CD14-positive monocyte (primary cell): ENCODE results near the gene MPDZ. TPM values are rescaled to one million over a fixed set of nuclear protein-coding genes. Genes with fewer than 3 reads are reported as not detected.

Experiments
- DNase-seq, 3 donors: peaks; one replicate each; pipeline ENCODE4 v3.0.0-alpha.2; 2011 to 2022
- H2AFZ ChIP-seq: 2 replicates; pipeline ENCODE4 v1.6.0; 2012; ENCODE audit warnings: mild to moderate bottlenecking, low read depth, low read length, inconsistent platforms; ENCODE audit not compliant: insufficient read depth, poor library complexity, severe bottlenecking
- H3K27ac ChIP-seq, 2 donors: 1 replicate in 1 of 2; 2 replicates in 1 of 2; pipeline ENCODE4 v1.5.1; 2012 to 2013; ENCODE audit warnings: low read length in 2 of 2, control low read depth in 1 of 2, inconsistent platforms in 1 of 2, low read depth in 1 of 2, mild to moderate bottlenecking in 1 of 2
- H3K27me3 ChIP-seq, 2 donors: one replicate each; pipeline versions ENCODE4 v1.6.0 to v1.6.1; 2011 to 2013; ENCODE audit warnings: low read length in 2 of 2; ENCODE audit not compliant: control insufficient read depth in 2 of 2, insufficient read depth in 2 of 2
- H3K36me3 ChIP-seq, 2 donors: replicated peaks in 1 of 2; 1 replicate in 1 of 2; 2 replicates in 1 of 2; pipeline versions ENCODE4 v1.5.1 to v1.6.1; 2012 to 2013; ENCODE audit warnings: low read length in 2 of 2, control low read depth in 1 of 2, inconsistent platforms in 1 of 2, mild to moderate bottlenecking in 1 of 2; ENCODE audit not compliant: insufficient read depth in 2 of 2, control insufficient read depth in 1 of 2
- H3K4me1 ChIP-seq, 2 donors: 1 replicate in 1 of 2; 2 replicates in 1 of 2; pipeline versions ENCODE4 v1.5.1 to v1.6.1; 2012 to 2013; ENCODE audit warnings: low read length in 2 of 2, control low read depth in 1 of 2, inconsistent platforms in 1 of 2, mild to moderate bottlenecking in 1 of 2, moderate library complexity in 1 of 2; ENCODE audit not compliant: insufficient read depth in 2 of 2, control insufficient read depth in 1 of 2
- H3K4me2 ChIP-seq: replicated peaks from 2 replicates; pipeline ENCODE3; 2012; ENCODE audit warnings: low read length, moderate library complexity, mild to moderate bottlenecking; ENCODE audit not compliant: poor library complexity, severe bottlenecking; ENCODE audit errors: extremely low read depth
- H3K4me3 ChIP-seq, 3 experiments: fragments of 200-600 bp in 1 of 3; sonication (generic) in 1 of 3; replicated peaks in 1 of 3; 1 replicate in 2 of 3; 2 replicates in 1 of 3; pipeline ENCODE4 v1.5.1; 2011 to 2013; ENCODE audit warnings: low read length in 3 of 3, mild to moderate bottlenecking in 3 of 3, control low read depth in 2 of 3, low read depth in 2 of 3, inconsistent platforms in 1 of 3, moderate library complexity in 1 of 3
- H3K79me2 ChIP-seq: 2 replicates; pipeline ENCODE4 v1.6.0; 2012; ENCODE audit warnings: mild to moderate bottlenecking, control low read depth, inconsistent platforms, low read length, moderate library complexity; ENCODE audit not compliant: insufficient read depth
- H3K9ac ChIP-seq: 2 replicates; pipeline ENCODE4 v1.6.0; 2017; ENCODE audit warnings: low read length, mild to moderate bottlenecking; ENCODE audit not compliant: insufficient read depth, poor library complexity, severe bottlenecking
- H3K9me3 ChIP-seq, 2 donors: replicated peaks in 1 of 2; 1 replicate in 1 of 2; 2 replicates in 1 of 2; pipeline versions ENCODE4 v1.5.1 to v1.6.1; 2012 to 2013; ENCODE audit warnings: low read length in 2 of 2, control low read depth in 1 of 2; ENCODE audit not compliant: control insufficient read depth in 1 of 2, insufficient read depth in 1 of 2
- H4K20me1 ChIP-seq: 2 replicates; pipeline ENCODE4 v1.6.0; 2012; ENCODE audit warnings: mild to moderate bottlenecking, low read length, control low read depth, moderate library complexity; ENCODE audit not compliant: insufficient read depth
- H3K27ac Mint-ChIP-seq, 7 donors: one replicate each; pipeline ENCODE4 v1.8.0; 2020; ENCODE audit warnings: mild to moderate bottlenecking in 7 of 7, mixed read lengths in 7 of 7, moderate library complexity in 6 of 7, inconsistent platforms in 2 of 7
- H3K27me3 Mint-ChIP-seq, 3 donors: one replicate each; pipeline ENCODE4 v1.8.0; 2021 to 2022; ENCODE audit warnings: low read depth in 3 of 3, mild to moderate bottlenecking in 3 of 3, mixed read lengths in 3 of 3, moderate library complexity in 3 of 3, inconsistent platforms in 1 of 3
- H3K36me3 Mint-ChIP-seq, 2 donors: one replicate each; pipeline ENCODE4 v1.8.0; 2020; ENCODE audit warnings: mixed read lengths in 2 of 2, inconsistent platforms in 1 of 2, mild to moderate bottlenecking in 1 of 2
- H3K4me1 Mint-ChIP-seq: one replicate; pipeline ENCODE4 v1.8.0; 2020; ENCODE audit warnings: mild to moderate bottlenecking, mixed read lengths
- H3K4me3 Mint-ChIP-seq, 2 donors: one replicate each; pipeline ENCODE4 v1.8.0; 2020; ENCODE audit warnings: mild to moderate bottlenecking in 2 of 2, mixed read lengths in 2 of 2, moderate library complexity in 1 of 2
- H3K9me3 Mint-ChIP-seq, 7 donors: one replicate each; pipeline ENCODE4 v1.8.0; 2020 to 2022; ENCODE audit warnings: mixed read lengths in 7 of 7, mild to moderate bottlenecking in 6 of 7, moderate library complexity in 6 of 7, inconsistent platforms in 2 of 7
- CTCF ChIP-seq: fragments of 200-600 bp; IDR thresholded peaks from one replicate; pipeline ENCODE4 v1.8.0; 2022; ENCODE audit warnings: antibody characterized with exemption, mild to moderate bottlenecking
- WGBS: methylation state at CpG from one replicate; pipeline ENCODE4 v1.1.5; 2013; ENCODE audit warnings: missing lambda C conversion rate; ENCODE audit not compliant: insufficient coverage; 5-methylcytosine and 5-hydroxymethylcytosine counted together
- intact Hi-C, 2 donors: fragments of 100-400 bp; cut with micrococcal nuclease; formaldehyde crosslinking; loops; one replicate each; pipeline versions ENCODE4 v1.15.0 to v1.15.1; 2023
- polyA plus RNA-seq, 3 donors: library from polyadenylated mRNA; depleted of rRNA in 1 of 3; unstranded in 2 of 3; stranded (reverse) in 1 of 3; fragments of 300-500 nt in 2 of 3; fragments of >200 nt in 1 of 3; fragmentation: Illumina TruSeq in 2 of 3; gene quantifications; 1 replicate in 2 of 3; 2 replicates in 1 of 3; pipeline ENCODE4 v1.2.3, GENCODE V29; 2012 to 2021

The MPDZ gene
- polyA plus RNA-seq, 3 donors, result not detected

DNA sequence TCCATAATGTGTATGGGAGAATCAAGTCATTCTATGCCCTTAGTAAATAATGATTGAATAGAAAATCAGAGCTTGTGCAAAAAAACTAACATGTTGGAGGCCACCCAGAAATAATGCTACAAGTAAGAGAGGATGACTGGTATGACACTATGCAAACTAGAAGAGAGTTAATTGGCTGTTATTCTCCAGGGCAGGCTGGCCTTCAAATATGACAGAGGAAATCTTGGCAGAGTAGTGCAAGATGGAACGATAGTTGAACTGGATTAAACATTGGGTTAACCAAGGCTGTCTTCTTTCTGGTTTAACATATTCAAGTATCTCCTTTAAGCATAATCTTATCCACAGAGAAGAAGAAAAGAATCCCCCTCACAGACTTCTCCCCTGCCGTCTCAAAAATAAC, 196.1 kb downstream of the MPDZ start:
- H3K9me3 Mint-ChIP-seq, result peaks cover 0 to 4% (median 0%) of the 10 kb centered on the region in 7 donors
- no peak overlapping the region for H3K4me3 Mint-ChIP-seq
- no peak overlapping the region for H3K9ac ChIP-seq
- no peaks in the 10 kb centered on the region for H3K27me3 ChIP-seq
- H4K20me1 ChIP-seq, result no peaks in the 10 kb centered on the region
- H3K36me3 ChIP-seq, result no peaks in the 10 kb centered on the region
- no peaks in the 10 kb centered on the region for H3K9me3 ChIP-seq
- no peaks in the 10 kb centered on the region for H3K36me3 Mint-ChIP-seq
- no peak overlapping the region for H3K4me2 ChIP-seq
- no peak for DNase-seq
- no peaks in the 10 kb centered on the region for H3K4me1 Mint-ChIP-seq
- no peaks in the 10 kb centered on the region for H3K79me2 ChIP-seq
- no peaks in the 10 kb centered on the region for H3K27me3 Mint-ChIP-seq
- no peak overlapping the region for H3K4me3 ChIP-seq
- intact Hi-C loops, result no loop called here
- no peak overlapping the region for H2AFZ ChIP-seq
- no peaks in the 10 kb centered on the region for H3K4me1 ChIP-seq
- H3K27ac Mint-ChIP-seq, result no peak overlapping the region
- no peak overlapping the region for H3K27ac ChIP-seq
- TF ChIP-seq CTCF, result no peak
- 100% methylated on average over 1 of the region's 2 CpGs for WGBS

DNA sequence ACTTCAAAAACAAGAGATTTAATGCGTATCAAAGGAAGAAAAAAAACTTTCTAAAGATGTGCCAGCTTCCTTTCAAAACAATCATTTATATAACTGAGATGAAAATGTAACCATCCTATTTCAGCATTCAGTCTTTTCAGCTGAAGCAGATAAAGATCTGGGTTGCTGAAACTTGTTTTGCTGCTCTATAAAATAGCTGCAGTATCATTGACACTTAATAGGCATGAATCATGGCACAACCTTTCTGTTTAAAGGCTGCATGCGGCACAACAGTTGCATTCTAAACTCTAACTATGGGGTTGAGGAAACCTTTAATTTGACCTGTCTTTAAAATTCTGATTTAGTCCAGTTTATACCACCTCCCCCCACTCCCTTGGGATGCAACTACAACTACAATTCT, 196.7 kb downstream of the MPDZ start:
- Mint-ChIP-seq H3K4me3 (no peak overlapping the region), H3K4me1 (no peaks in the 10 kb centered on the region), H3K9me3 (peaks cover 0 to 4% (median 0%) of the 10 kb centered on the region in 7 donors), H3K36me3 (no peaks in the 10 kb centered on the region), H3K27me3 (no peaks in the 10 kb centered on the region), H3K27ac (no peak overlapping the region)
- Histone ChIP-seq H3K4me2 (no peak overlapping the region), H3K36me3 (no peaks in the 10 kb centered on the region), H3K27ac (no peak overlapping the region), H3K4me3 (no peak overlapping the region), H3K27me3 (no peaks in the 10 kb centered on the region), H4K20me1 (no peaks in the 10 kb centered on the region), H3K4me1 (no peaks in the 10 kb centered on the region), H3K9me3 (no peaks in the 10 kb centered on the region), H3K9ac (no peak overlapping the region), H2AFZ (no peak overlapping the region), H3K79me2 (no peaks in the 10 kb centered on the region)
- no peak for DNase-seq
- TF ChIP-seq CTCF, result no peak
- intact Hi-C loops, result no loop called here
- no CpG with 5 or more reads among the region's 2 CpGs for WGBS
